Kidney (tissue), 14 donors: ENCODE measurements around the gene ASAP3. TPM values are rescaled to one million over a fixed set of nuclear protein-coding genes. Genes with fewer than 3 reads are reported as not detected.
A peak's percentile ranks its signal among the peaks of the same experiment; 100 is the strongest.

ENCODE experiments used
- DNase-seq, 5 donors: peaks; one replicate each; pipeline ENCODE4 v3.0.0-alpha.2; 2013 to 2020
- FAIRE-seq: peaks from 2 replicates; lab custom pipeline; 2012; peaks lifted over from hg19 to GRCh38; lab: Jason Lieb, UNC
- H3K27ac ChIP-seq, 2 donors: one replicate each; pipeline ENCODE4 v1.7.0; 2013; ENCODE audit warnings: low read depth in 2 of 2, low read length in 2 of 2, inconsistent platforms in 1 of 2
- H3K27me3 ChIP-seq: one replicate; pipeline ENCODE4 v1.7.1; 2013; ENCODE audit warnings: low read length, inconsistent platforms; ENCODE audit not compliant: control insufficient read depth, insufficient read depth
- H3K36me3 ChIP-seq, 3 donors: one replicate each; pipeline versions ENCODE4 v1.7.0 to v1.7.1; 2013; ENCODE audit warnings: low read length in 3 of 3, control low read depth in 1 of 3, inconsistent platforms in 1 of 3; ENCODE audit not compliant: insufficient read depth in 3 of 3, control insufficient read depth in 2 of 3
- H3K4me1 ChIP-seq, 3 donors: one replicate each; pipeline versions ENCODE4 v1.7.0 to v1.7.1; 2013; ENCODE audit warnings: low read length in 3 of 3, inconsistent platforms in 1 of 3, low read depth in 1 of 3; ENCODE audit not compliant: control insufficient read depth in 2 of 3, insufficient read depth in 2 of 3
- H3K4me3 ChIP-seq, 3 donors: one replicate each; pipeline versions ENCODE4 v1.7.0 to v1.8.1; 2013; ENCODE audit warnings: low read length in 3 of 3, control low read depth in 1 of 3, inconsistent platforms in 1 of 3
- H3K9ac ChIP-seq, 3 donors: one replicate each; pipeline versions ENCODE4 v1.7.0 to v1.7.1; 2013; ENCODE audit warnings: low read length in 3 of 3, control low read depth in 1 of 3, inconsistent platforms in 1 of 3
- H3K9me3 ChIP-seq, 3 donors: one replicate each; pipeline versions ENCODE4 v1.7.0 to v1.7.1; 2013; ENCODE audit warnings: low read length in 3 of 3, control low read depth in 1 of 3, inconsistent platforms in 1 of 3; ENCODE audit not compliant: control insufficient read depth in 2 of 3, insufficient read depth in 1 of 3
- intact Hi-C: fragments of 100-400 bp; cut with DNase I; formaldehyde crosslinking; loops from one replicate; pipeline ENCODE4 v1.11.1; 2022
- polyA plus RNA-seq: library from polyadenylated mRNA; stranded (reverse); fragments of 350-450 nt; fragmentation: Illumina TruSeq; extraction: RNeasy Lipid Tissue Mini Kit (QIAGEN cat#74804); gene quantifications from one replicate; pipeline ENCODE4 v1.2.3, GENCODE V29; 2014; ENCODE audit warnings: low read depth, low replicate concordance; ENCODE audit not compliant: insufficient read depth
- total RNA-seq: library from RNA; stranded (reverse); fragmentation: NEBNext Ultra II Directional; extraction: Animal tissue kit (Norgen Biotek cat#: 25700); gene quantifications from one replicate; pipeline ENCODE4 v1.2.1, GENCODE V29; 2021
- TF ChIP-seq, protein P1 (sequence below): IDR thresholded peaks from 3 replicates; pipeline ENCODE4 v1.5.1; 2012; ENCODE audit warnings: mild to moderate bottlenecking, moderate library complexity, borderline replicate concordance; ENCODE audit not compliant: insufficient read depth; ENCODE audit errors: extremely low read depth
- donor health status: control.
- donor health status: control.
- donor health status: control.
- donor health status: control.
- donor health status: control.
- donor health status: DM: yes; HTN: yes; CAD: no.
- donor health status: Normal renal cell carcinoma (clear cell type).

Gene ASAP3
- total and polyA plus RNA-seq, 2 donors from 2014 or later = 29.9 to 37.8 TPM

DNA sequence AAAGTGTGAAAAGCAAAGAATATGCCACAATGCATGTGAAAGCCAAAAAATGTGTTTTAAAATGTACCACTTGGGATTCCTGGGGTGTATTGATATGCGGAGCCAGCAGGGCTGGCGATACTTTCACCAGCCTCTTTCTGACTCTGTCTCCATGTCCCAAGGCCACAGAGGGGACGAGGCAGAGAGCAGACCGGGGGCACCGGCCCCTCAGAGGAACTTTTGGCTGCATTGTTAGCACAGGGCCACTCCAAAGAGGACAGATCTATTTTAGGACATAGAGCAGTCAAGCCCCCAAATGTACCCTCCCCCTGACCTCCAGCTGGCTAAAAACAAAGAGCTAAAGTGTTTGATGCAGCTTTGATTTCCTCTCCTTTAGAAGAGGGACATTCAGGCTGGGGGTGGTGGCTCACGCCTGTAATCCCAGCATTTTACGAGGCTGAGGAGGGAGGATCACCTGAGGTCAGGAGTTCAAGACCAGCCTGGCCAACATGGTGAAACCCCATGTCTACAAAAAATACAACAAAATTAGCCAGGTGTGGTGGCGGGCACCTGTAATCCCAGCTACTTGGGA is 88.7 kb downstream of the ASAP3 start:
- H3K36me3 ChIP-seq = peaks cover 4 to 17% (median 13%) of the 10 kb centered on the region in 3 donors
- TF ChIP-seq, protein P1, sequence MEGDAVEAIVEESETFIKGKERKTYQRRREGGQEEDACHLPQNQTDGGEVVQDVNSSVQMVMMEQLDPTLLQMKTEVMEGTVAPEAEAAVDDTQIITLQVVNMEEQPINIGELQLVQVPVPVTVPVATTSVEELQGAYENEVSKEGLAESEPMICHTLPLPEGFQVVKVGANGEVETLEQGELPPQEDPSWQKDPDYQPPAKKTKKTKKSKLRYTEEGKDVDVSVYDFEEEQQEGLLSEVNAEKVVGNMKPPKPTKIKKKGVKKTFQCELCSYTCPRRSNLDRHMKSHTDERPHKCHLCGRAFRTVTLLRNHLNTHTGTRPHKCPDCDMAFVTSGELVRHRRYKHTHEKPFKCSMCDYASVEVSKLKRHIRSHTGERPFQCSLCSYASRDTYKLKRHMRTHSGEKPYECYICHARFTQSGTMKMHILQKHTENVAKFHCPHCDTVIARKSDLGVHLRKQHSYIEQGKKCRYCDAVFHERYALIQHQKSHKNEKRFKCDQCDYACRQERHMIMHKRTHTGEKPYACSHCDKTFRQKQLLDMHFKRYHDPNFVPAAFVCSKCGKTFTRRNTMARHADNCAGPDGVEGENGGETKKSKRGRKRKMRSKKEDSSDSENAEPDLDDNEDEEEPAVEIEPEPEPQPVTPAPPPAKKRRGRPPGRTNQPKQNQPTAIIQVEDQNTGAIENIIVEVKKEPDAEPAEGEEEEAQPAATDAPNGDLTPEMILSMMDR = no peak
- peaks cover 0 to 3% (median 0%) of the 10 kb centered on the region in 3 donors for H3K4me1 ChIP-seq
- FAIRE-seq (no peak), DNase-seq (no peak)
- H3K27me3 ChIP-seq = no peaks in the 10 kb centered on the region
- intact Hi-C loops = no loop called here
- peaks cover 0 to 4% (median 0%) of the 10 kb centered on the region in 3 donors for H3K9me3 ChIP-seq
- no peak overlapping the region for H3K4me3 ChIP-seq
- H3K27ac ChIP-seq = peak overlapping the region in 1 of 2 donors; percentile 29
- H3K9ac ChIP-seq = no peak overlapping the region

DNA sequence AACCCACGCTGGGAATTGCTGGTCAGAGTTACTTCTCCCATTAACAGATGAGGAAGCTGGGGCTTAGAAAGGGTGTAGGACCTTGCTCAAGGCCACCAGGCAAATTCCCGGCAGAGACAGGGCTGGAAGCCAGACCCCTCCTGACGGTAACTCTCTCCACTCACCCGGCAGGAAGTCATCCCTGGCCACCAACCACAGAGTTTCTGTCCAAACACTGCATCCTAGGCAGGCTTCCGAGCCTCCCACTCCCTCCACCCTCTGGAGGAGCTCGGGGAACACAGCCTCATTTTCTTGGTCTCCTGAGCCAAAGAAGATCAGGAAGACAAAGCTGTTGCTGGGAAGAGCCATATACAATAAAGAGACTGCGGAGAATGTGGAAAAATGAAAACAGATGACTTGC is 89.3 kb downstream of the ASAP3 start:
- TF ChIP-seq, protein P1 = no peak
- H3K9ac ChIP-seq = no peak overlapping the region

DNA sequence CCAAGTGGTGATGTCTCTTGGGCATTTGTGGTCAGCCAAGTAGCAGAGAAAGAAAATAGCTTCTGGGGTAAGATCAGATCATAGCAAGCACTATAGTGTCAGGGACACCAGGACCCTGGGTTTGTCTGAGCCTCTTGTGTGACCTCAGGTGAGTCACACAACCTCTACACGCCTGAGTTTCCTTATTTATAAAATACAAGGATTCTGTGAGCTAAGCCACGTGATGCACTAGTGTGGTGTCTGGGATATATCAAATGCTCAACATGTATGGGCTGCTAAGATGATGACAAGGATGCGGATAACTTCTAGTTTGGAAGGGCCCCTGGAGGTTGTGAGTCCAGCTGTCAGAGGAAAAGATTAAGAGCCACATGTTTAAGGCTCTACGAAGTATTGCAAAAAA is 89.8 kb downstream of the ASAP3 start:
- TF ChIP-seq, protein P1 = no peak
- Histone ChIP-seq H3K27me3 (no peaks in the 10 kb centered on the region), H3K4me1 (peaks cover 0 to 3% (median 0%) of the 10 kb centered on the region in 3 donors), H3K27ac (no peak overlapping the region), H3K4me3 (no peak overlapping the region), H3K9ac (no peak overlapping the region), H3K36me3 (peaks cover 4 to 17% (median 13%) of the 10 kb centered on the region in 3 donors), H3K9me3 (peaks cover 0 to 4% (median 0%) of the 10 kb centered on the region in 3 donors)
- no peak for DNase-seq
- intact Hi-C loops = no loop called here
- no peak for FAIRE-seq

More for the DNA sequence above, 89.3 kb downstream of the ASAP3 start:
- peaks cover 0 to 4% (median 0%) of the 10 kb centered on the region in 3 donors for H3K9me3 ChIP-seq
- H3K36me3 ChIP-seq = peaks cover 4 to 17% (median 13%) of the 10 kb centered on the region in 3 donors
- no peaks in the 10 kb centered on the region for H3K27me3 ChIP-seq
- no peak overlapping the region for H3K27ac ChIP-seq
- FAIRE-seq = no peak
- intact Hi-C loops = no loop called here
- no peak overlapping the region for H3K4me3 ChIP-seq
- DNase-seq = peak in 3 of 5 donors; percentile 35 to 90 (median 58)
- peaks cover 0 to 3% (median 0%) of the 10 kb centered on the region in 3 donors for H3K4me1 ChIP-seq

DNA sequence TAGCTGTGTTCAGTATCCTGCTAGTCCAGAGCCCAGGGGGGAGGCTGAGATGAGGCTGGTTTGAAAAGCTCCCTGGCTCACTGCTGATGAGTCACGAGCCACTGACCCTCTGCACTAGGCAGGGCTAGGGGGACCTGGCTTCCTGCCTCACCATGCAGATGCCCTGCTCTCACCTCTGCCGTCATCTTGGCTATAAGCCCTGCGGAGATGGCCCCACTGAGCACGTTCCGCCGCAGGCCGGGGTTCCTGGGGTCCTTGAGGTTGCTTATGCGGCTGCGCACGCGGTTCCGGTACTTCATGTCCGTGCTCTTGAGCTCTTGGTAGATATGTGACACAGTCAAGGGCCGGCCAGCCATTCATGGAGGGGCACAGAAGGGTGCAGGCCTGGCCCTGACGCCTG is 90.3 kb downstream of the ASAP3 start:
- Histone ChIP-seq H3K9me3 (peaks cover 0 to 4% (median 0%) of the 10 kb centered on the region in 3 donors), H3K27ac (no peak overlapping the region), H3K27me3 (no peaks in the 10 kb centered on the region), H3K4me1 (peaks cover 0 to 3% (median 0%) of the 10 kb centered on the region in 3 donors), H3K4me3 (no peak overlapping the region), H3K36me3 (peaks cover 4 to 17% (median 13%) of the 10 kb centered on the region in 3 donors), H3K9ac (no peak overlapping the region)
- no peak for FAIRE-seq
- intact Hi-C loops = no loop called here
- TF ChIP-seq, protein P1 = no peak
- peak in 1 of 5 donors; percentile 83 for DNase-seq
